GM19372 (cell line): ENCODE data around the gene NAA25.

ENCODE experiments used
- ATAC-seq: cut with Tn5 transposase; IDR thresholded peaks from one replicate; pipeline ENCODE4 v1.9.1; 2021; ENCODE audit warnings: mild to moderate bottlenecking, low read depth, moderate library complexity; ENCODE audit not compliant: unreplicated experiment

The NAA25 gene

DNA sequence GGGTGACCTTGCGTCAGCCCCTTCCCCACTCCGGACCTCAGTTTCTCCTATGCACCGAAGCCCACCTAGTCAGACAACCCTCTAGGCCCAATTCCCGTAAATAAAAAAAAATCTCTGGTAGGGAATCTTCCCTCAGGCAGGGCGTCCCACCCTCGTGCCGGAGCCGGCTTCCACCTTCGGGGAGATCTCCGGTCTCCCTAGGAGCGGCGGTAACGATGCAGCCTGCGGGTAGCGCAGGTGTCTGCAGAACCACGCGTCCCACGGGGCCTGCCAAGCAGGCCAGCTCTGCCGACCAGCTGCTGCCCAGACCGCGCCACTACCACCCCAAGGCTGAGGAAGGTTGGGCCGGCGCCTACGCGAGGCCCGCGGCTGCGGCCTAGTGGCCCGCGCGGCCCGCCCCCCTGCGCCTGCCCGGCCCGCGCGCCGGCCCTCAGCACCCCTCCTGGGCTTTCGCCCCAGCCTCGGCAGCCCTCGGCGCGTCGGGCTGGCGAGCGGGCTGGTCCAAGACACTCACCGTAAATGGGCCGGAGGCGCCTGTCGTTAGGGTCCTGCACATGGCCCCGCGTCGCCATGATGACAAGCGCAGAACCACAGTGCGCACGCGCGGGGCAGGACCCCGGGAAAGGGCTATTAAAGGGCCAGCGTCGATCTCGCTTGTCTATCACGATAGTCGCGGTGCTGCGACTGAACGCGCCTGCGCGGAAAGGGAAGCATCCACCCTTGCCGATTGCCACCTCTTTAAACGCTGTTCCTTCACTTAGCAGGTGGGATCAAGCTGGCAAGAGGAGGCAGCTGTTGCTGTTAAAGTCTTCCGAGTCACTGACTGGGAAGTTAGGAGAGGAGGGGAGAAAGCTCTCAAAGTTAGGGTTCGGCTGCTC, at the start of gene NAA25:
NAA25 (minus strand) TSS at position 582 of the 878 bp plus-strand sequence; CDS start at position 572, 10 bp downstream.
- ATAC-seq: peak; percentile 74

DNA sequence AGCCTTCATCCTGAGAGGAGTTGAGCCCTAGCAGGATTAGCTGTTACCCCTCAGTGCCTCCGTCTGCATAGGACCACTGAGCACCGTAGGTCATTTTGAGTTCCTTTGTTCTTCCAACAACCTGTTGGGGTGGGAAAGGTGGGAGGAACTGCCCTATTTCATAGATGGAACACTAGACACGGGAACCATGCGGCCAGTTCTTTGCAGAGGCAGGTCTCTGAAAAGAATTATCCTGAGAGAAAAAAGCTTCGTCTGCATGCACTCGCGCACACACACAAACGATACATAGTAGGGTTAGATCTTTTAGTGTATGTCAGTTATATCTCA, 45.3 kb upstream of the NAA25 start:
- no peak for ATAC-seq

DNA sequence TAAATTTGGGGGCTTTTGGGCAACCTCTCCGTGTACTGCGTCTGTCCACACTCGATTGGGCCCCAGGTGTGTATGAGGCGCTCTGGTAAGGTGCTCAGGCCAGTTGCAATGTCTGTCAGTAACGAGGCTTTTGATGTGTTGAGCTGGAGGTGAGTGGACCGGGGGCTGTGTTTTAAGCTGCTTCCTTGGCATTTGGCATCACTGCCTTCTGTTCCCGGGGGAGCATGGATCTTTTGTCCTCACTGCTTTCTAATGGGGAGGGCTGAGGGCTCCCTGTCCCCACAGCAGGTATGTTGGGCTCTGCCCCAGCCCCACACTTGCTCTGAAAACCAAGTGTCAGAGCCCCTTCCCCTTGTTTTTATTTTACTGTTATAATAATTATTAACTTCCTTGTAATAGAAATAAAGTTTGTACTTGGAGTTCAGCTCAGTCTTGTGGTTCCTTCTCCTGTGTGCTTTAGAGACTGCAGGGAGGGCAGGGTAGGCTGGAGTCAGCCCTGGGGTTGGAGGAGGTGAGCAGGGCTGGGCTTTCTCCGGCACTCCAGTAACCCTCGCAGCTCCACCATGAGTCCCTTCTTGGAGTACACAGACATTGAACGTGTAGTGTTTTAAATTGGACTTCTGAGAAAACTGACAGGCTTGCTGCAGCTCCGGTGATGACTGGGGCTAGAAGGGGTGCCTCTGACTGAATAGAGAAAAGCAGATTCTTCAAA, 44.8 kb upstream of the NAA25 start:
- ATAC-seq: no peak

DNA sequence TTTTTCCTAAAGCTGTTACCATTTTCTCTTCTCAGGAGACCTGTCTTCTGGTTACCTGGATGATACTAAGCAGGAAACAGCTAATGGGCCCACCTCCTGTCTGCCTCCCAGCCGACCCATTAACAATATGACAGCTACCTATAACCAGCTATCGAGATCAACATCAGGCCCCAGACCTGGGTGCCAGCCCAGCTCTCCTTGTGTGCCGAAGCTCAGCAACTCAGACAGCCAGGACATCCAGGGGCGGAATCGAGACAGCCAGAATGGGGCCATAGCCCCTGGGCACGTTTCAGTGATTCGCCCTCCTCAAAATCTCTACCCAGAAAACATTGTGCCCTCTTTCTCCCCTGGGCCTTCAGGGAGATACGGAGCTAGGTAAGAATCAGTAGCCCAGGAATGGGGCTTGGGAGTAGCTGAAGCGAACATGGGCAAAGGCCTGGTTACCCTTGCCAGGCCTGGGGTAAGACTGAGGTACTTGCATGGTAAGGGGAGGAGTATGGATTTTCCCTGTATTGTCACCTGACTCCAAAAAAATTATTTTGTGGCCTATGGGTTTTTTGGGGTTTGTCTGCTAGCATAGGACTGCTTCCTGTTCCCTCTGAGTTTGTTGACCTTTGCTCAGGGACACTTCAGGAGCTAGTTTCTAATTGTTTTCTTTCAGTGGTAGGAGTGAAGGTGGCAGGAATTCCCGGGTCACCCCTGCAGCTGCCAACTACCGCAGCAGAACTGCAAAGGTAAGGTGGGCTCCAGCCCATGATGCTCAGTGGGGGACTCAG, 43.4 kb upstream of the NAA25 start:
- no peak for ATAC-seq

DNA sequence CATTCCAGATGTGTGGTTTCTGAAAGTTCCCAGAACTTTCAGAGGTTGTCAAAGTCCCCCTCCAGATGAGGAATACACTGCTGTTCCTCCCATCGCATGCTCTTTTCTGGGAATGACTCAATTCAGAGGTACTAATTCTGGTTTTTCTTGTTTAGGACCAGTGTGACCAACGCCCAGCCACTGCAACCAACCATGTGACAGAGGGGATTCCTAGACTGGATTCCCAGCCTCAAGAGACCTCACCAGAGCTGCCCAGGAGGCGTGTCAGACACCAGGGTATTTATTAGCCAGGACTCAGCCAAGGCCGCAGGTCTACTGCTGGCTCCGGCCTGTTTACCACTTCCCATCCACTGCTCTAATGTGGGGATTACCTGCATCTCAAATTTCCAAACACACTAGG, 41.0 kb upstream of the NAA25 start:
- no peak for ATAC-seq

DNA sequence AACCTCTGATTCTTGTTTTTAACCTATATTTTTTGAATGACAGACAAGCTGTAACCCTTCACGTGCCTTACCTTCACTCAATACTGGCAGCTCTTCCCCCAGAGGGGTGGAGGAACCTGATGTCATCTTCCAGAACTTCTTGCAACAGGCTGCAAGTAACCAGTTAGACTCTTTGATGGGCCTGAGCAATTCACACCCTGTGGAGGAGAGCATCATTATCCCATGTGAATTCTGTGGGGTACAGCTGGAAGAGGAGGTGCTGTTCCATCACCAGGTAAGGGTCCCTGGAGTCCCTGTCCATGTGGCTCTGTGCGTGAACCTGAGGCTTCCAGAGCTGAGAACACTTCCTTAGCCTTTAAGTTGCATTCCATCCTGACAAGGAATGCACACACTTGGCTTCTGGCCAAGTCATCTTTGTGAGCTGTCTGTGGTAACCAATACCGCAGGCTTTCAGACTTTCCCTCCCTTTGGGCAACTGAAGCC, 39.5 kb upstream of the NAA25 start:
- no peak for ATAC-seq

DNA sequence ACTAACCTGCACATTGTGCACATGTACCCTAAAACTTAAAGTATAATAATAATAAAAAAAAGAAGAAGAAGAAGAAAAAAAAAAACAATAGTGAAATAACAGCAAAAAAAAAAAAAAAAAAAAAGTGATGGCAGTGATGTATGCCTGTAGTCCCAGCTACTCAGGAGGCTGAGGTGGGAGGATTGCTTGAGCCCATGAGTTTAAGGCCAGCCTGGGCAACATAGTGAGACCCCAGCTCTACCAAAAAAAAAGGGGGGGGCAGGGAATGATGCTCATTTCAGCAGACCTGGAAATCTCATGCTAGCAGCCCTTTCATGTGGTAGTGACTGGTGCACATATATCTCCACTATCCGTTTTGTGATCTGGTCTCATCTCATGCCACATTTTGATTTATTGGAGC, 37.5 kb upstream of the NAA25 start:
- ATAC-seq: no peak

DNA sequence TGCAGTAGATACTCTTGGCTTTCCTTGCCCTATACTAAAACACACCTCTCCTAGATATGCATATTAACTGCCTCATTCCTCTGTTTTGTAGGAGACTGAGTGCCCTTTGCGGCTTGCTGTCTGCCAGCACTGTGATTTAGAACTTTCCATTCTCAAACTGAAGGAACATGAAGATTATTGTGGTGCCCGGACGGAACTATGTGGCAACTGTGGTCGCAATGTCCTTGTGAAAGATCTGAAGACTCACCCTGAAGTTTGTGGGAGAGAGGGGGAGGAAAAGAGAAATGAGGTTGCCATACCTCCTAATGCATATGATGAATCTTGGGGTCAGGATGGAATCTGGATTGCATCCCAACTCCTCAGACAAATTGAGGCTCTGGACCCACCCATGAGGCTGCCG, 32.1 kb upstream of the NAA25 start:
- no peak for ATAC-seq

DNA sequence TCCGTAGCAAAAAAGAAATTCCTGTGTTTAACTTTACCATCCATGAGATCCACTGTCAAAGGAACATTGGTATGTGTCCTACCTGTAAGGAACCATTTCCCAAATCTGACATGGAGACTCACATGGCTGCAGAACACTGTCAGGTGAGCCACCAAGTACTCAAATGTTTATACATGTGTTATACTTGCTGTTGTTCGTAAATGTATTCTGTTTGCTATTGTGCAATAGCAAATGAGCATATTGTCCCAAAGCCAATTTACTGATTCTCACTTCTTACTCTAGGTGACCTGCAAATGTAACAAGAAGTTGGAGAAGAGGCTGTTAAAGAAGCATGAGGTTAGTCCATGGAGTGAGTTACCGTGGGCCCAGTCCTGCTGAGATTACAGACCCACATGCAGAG, 26.1 kb upstream of the NAA25 start:
- ATAC-seq: no peak

DNA sequence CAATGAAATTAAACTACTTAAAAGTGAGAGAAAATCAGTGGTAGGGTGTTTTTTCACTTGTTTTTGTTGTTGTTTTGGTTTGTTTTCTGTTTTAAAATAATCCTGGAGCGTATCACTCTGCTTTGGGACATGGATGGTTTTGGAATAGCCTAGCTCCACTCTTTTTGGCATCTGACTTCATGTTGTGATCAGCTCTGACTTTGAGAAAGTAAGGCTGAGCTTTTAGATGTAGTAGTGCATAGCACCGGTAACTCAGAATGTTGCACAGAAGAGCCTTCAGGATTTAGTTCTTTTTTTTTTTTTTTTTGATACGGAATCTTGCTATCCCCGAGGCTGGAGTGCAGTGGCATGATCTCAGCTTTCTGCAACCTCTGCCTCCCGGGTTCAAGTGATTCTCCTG, 24.8 kb upstream of the NAA25 start:
- no peak for ATAC-seq

DNA sequence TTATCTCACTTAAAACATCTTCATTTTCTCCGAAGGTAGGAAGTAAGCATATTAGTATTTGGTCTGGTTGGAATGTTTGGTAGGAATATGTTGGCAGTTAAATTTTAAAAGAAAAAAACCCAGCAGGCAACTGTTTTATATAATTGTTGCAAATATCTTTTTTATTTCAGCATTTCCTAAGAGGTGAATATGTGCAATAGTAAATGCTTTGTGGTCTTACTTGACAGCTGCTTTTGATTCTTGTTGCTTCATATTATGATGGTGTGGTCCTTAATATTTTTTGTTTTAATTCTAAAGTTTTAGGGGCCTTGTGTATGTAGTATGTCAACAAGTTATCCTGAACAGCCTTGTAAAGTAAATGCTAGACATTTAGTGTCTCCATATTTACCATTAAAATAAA, 23.1 kb upstream of the NAA25 start:
- no peak for ATAC-seq

DNA sequence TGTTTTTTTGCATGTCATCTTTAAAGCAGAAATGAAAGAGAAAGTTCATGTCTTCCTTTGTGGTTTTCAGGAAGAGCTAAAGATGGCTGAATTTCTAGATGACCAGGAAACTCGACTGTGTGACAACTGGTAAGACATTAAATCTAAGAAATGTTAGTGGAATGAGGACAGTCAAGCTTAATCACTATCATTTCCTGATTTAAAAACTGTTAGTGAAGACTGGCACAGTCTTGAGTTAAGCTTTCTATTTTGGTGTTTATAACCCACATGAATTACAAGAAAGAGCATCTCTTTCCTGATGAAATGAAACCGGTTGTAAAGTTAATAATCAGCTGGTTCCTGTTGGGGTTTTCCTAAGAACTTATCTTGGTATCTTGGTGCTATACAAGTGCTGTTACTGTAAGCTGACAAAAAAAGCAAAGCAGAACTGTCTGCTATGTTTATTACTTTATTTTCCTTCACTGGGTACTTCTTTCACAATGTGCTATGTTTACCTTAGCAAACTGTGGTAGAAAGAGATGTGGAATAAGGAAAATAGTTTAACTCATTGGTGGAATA, 21.9 kb upstream of the NAA25 start:
- no peak for ATAC-seq

DNA sequence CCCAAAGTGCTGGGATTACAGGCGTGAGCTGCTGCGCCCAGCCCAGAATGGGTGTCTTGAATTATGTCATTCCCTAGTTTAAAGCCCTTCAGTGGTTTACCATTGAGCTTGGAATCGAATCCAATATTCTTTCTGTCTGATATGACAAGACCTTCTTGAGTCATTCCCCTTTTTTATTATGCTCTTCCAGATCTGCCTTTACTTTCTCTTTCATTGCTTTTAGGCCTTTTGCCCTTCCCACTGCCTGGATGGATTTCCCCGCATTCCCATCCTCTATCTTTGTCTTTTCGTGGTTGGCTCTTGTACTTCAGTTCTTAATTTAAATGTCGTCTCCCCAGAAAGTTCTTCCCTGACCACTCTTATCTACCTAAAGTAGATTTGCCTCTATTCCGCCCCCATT, 18.3 kb upstream of the NAA25 start:
- no peak for ATAC-seq

DNA sequence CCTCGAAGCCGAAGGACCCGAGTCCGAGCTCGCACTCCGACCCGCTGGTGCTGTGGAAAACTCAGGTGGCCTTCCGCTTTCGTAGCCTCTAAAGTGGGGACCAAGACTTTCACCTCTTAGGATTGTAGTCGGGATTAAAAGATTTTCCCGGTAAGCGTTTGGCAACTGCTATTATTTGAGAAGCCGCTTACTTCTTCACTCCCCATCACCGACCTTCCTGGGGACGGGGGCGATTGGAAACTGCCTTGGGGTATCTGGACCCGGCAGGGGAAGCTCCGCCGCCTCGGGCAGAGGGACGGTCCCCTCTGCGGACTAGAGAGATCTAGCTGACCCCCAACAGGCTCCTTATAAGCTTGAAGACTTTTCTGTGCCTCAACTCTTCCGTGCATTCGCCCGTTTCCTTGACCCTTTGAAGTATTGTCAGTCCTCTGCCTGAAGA, 17.4 kb upstream of the NAA25 start:
- ATAC-seq: no peak

DNA sequence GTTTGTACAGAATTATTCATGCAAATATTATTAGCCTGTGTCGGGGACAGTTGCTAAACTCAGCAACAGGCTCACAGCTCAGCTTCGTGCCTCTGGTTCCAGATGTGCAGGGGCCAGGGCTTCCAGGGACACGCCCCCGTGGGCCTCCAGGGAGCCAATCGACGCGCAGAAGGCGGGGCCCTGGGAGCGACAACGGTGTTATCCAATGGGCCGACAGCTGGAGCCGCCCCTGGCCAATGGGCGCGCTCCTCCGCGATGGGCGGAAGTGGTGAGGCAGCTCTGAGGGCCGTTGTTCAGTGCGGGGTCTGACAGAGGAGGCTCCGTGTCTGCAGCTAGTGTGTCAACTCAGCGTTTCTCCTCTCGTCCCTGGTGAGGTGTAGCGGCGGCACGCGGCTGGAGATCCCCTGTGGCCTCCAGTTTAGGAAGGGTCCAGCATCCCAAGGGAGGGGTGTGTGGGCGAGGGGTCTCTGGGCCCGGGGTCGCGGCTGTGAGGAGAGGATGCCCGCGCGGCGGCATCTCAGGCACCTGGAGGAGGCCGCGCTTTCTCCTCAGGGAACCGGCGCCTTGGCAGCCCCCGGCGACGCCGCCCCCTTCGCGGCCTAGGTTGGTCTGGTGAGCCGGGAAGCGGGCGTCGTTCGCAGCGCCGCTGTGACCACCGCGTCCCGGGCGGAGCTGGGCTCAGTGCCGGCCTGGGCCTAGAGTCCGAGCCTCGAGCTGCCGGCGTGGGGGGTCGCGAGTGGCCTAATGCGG, 16.8 kb upstream of the NAA25 start, which contains the start of gene TRAFD1:
TRAFD1 (plus strand) TSS at position 311 of the 750 bp plus-strand sequence. CDS start 4,963 bp downstream, outside the sequence.
- peak; percentile 99 for ATAC-seq

DNA sequence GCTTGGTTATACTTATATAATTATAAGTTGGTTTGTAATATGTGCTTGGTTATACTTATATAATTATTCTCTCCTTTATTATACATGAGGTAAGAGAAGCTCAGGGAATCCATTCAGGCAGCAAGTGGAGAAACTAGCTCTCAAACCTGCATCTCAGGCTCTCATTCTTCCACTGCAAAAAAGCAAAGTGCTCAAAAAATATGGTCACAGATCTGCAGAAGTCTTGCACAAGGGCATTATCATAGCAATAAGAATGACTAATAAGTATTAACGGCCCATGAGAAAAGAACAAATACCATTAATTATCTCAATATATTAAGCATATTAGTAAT, 16.3 kb upstream of the NAA25 start:
- no peak for ATAC-seq

DNA sequence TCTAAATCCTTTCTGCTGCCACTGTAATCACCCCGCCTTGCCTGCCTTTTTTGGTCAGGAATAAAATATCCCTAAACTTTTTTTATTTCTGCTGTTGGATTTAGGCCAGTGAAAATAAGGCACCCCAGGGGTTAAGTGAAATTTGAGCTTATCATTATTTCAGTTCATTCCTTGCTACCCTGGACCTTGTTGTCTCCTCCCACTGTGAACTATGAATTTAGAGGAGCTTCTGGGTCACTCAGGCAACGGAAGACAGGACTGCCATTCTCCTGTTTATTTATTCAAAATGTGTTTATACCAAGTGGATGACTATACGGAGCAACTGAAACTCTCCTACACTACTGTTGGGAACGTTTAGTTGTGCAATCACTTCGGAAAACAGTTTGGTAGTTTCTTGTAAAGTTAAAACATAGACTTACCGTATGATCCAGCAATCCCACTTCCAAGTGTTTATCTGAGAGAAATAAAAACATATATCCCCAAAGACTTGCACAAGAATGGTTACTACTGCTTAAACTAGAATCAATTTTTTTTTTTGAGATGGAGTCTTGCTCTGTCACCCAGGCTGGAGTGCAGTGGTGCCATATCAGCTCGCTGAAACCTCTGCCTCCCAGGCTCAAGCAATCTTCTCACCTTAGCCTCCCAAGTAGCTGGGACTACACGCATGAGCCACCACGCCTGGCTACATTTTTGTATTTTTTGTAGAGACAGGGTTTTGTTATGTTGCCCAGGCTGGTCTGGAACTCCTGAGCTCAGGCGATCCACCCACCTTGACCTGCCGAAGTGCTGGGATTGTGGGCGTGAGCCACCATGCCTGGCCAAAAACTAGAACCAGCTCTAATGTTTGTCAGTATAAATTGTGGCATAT, 14.5 kb upstream of the NAA25 start:
- ATAC-seq: no peak

DNA sequence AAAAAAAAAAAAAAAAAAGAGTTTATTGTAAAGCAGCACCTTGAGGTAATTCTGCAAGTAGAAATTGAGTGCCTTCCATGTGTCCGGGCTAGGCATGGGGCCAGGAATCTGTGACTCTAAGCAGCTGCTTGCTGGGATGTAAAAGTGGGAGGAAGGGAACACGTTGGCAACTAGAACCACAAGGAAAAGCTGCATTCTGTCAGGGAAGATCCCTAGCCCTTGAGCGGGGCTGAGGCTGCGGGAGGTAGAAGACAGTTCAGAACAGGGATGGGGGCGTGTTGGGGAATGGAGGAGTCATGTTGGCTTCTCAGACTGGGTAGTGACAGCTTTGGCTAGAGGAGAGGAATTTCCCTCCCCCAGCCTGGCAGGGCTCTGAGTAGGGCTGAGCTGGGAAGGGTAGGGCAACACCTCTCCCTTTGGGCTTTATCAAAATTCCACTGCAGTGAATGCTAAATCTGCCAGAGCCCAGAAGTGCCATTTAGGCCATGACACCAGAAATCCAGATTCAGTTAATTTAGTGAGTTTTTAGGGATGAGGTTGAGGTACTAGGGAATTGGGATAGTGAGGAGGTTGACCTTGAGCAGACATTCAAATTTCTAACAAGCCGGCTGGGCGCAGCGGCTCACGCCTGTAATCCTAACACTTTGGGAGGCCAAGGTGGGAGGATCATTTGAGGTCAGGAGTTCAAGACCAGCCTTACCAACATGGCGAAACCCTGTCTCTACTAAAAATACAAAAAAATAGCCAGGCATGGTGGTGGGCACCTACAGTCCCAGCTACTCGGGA, 13.4 kb upstream of the NAA25 start:
- ATAC-seq: no peak
